Mammary epithelial cell (primary cell): ENCODE results near the gene GOLPH3L.
"Not testable (repeated sequence)": the region's sequence is repeated elsewhere in the genome, so short reads cannot be mapped to it uniquely, and the experiment has no call there.

ENCODE experiments used
- EZH2 ChIP-seq: IDR thresholded peaks from 2 replicates; pipeline ENCODE4 v1.6.1; 2012; ENCODE audit warnings: low read length, inconsistent platforms, borderline replicate concordance
- TF ChIP-seq, protein P1 (sequence below), 2 donors: IDR thresholded peaks in 1 of 2; conservative IDR thresholded peaks in 1 of 2; 2 replicates each; pipeline ENCODE4 v1.5.1; 2011 to 2012; ENCODE audit warnings: inconsistent platforms in 2 of 2, low read length in 2 of 2, mild to moderate bottlenecking in 2 of 2, control low read depth in 1 of 2, low read depth in 1 of 2; ENCODE audit not compliant: insufficient read depth in 1 of 2; ENCODE audit errors: extremely low read depth in 1 of 2

DNA sequence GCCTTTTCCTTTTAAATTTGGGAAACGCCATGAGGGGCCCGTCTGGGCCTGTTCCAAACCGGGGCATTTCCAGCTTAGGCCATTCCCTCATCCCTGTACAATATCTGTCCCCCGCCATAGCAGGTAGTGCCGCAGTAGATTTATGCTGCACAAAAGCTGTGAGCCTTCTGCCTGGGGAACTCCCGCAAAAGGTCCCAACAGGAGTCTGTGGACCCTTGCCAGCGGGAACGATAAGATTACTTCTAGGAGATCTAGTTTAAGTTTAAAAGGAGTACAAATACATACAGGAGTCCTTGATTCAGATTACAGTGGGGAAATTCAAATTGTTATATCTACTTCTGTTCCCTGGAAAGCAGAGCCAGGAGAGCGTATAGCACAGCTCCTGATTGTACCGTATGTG lies 42.3 kb downstream of the GOLPH3L start:
- TF ChIP-seq, protein P1, sequence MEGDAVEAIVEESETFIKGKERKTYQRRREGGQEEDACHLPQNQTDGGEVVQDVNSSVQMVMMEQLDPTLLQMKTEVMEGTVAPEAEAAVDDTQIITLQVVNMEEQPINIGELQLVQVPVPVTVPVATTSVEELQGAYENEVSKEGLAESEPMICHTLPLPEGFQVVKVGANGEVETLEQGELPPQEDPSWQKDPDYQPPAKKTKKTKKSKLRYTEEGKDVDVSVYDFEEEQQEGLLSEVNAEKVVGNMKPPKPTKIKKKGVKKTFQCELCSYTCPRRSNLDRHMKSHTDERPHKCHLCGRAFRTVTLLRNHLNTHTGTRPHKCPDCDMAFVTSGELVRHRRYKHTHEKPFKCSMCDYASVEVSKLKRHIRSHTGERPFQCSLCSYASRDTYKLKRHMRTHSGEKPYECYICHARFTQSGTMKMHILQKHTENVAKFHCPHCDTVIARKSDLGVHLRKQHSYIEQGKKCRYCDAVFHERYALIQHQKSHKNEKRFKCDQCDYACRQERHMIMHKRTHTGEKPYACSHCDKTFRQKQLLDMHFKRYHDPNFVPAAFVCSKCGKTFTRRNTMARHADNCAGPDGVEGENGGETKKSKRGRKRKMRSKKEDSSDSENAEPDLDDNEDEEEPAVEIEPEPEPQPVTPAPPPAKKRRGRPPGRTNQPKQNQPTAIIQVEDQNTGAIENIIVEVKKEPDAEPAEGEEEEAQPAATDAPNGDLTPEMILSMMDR (conservative IDR thresholded peaks at IDR 0.05 in 1 of 2, IDR thresholded peaks at IDR 0.05 in 1 of 2; ENCODE audit: extremely low read depth in 1 of 2, insufficient read depth in 1 of 2, low read depth in 1 of 2, low read length in 2 of 2), result not testable (repeated sequence)
- TF ChIP-seq EZH2, result not testable (repeated sequence)
